Measurements from ENCODE around the gene SYVN1. TPM values are rescaled to one million over a fixed set of nuclear protein-coding genes. Genes with fewer than 3 reads are reported as not detected.
"Not testable (repeated sequence)": the region's sequence is repeated elsewhere in the genome, so short reads cannot be mapped to it uniquely, and the experiment has no call there.

Gene SYVN1
- total RNA-seq, 1 donor from 2014 or later = 28.1 TPM

GRCh38 chr11:65126624-65127274, 7.6 kb downstream of the SYVN1 start:
- ATAC-seq = no peak

GRCh38 chr11:65125197-65126056, 8.9 kb downstream of the SYVN1 start:
- ATAC-seq = no peak

- no peak for ATAC-seq
Observed at GRCh38 chr11:65124480-65125196, 9.7 kb downstream of the SYVN1 start.

- ATAC-seq = peak; percentile 87
Observed at GRCh38 chr11:65121865-65122696, 12.2 kb downstream of the SYVN1 start, which contains the start of the genes FAU and MRPL49. FAU (minus strand) TSS chr11:65122134; CDS start chr11:65121813, 321 bp downstream. MRPL49 (plus strand) TSS chr11:65122321; CDS start chr11:65122347, 26 bp downstream.

GRCh38 chr11:65121447-65121864, 12.9 kb downstream of the SYVN1 start:
- ATAC-seq = peak; percentile 9

- no peak for ATAC-seq
Observed at GRCh38 chr11:65120831-65121230, 13.5 kb downstream of the SYVN1 start.

- ATAC-seq = no peak
Observed at GRCh38 chr11:65119670-65119995, 14.7 kb downstream of the SYVN1 start.

- ATAC-seq = not testable (repeated sequence)
Observed at GRCh38 chr11:65118891-65119669, 15.2 kb downstream of the SYVN1 start.

- no peak for ATAC-seq
Observed at GRCh38 chr11:65118097-65118837, 16.1 kb downstream of the SYVN1 start.

GRCh38 chr11:65117206-65118096, 16.9 kb downstream of the SYVN1 start, which contains the start of gene ZNHIT2:
ZNHIT2 (minus strand) TSS chr11:65117701; CDS start chr11:65117653, 48 bp downstream.
- peak; percentile 82 for ATAC-seq

- peak; percentile 32 for ATAC-seq
Observed at GRCh38 chr11:65116370-65117205, 17.7 kb downstream of the SYVN1 start.

- ATAC-seq = no peak
Observed at GRCh38 chr11:65115361-65116082, 18.8 kb downstream of the SYVN1 start.

GRCh38 chr11:65114538-65115171, 19.7 kb downstream of the SYVN1 start:
- ATAC-seq = no peak

GRCh38 chr11:65113839-65114238, 20.5 kb downstream of the SYVN1 start:
- no peak for ATAC-seq

- no peak for ATAC-seq
Observed at GRCh38 chr11:65113361-65113756, 21.0 kb downstream of the SYVN1 start.

- peak; percentile 52 for ATAC-seq
Observed at GRCh38 chr11:65112546-65113360, 21.6 kb downstream of the SYVN1 start.

Data from esophagus mucosa (tissue), 1 donor.